ENCODE measurements around the gene PGC.

The PGC gene

DNA sequence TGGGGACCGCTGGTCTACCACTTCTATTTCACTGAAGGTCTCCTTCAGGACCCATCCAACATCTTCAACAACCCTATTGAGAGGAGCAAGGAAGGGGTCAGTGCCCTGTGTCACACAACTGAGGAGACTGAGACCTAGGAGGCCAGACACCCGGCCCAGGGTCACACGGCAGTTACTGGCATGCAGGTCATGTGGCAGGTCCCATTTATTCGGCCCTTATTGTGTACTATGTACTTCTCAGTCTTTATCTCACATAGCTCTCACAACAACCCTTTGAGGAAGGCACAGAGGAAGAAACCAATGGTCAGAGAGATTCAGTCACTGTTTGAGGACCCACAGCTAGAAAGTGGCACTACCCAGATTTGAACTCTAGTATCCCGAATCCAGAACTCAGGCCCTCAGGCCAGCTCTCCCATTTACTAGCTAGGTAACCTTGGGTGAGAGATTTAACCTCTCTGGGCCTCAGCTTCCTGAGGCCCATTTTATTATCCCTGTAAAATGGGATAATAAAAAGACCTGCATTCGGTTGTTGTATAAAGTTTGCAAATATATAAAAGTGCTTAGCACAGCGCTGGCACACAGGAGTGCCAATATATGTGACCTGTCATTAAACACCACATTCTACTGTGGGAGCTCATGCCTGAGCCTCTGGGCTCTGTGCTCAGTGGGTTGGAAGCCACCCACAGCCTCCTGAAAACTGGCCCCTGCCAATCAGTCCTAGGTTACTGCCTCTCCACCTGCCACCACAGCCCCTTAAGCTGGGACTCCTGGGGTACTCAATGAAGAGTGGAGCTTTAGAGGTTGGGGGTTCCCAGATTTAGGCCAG lies 27.5 kb downstream of the PGC start:
- Histone ChIP-seq H4K20me1 (ENCODE audit: insufficient read depth, low read length) (0 out of 2 replicates have a peak, but pooled peaks cover 8% of the 10 kb centered on the region), H2AFZ (ENCODE audit: low read depth, low read length) (no peak overlapping the region), H3K36me3 (ENCODE audit: insufficient read depth, low read length) (no peaks in the 10 kb centered on the region), H3K79me2 (ENCODE audit: insufficient read depth, low read length) (no peaks in the 10 kb centered on the region), H3K9me3 (ENCODE audit: insufficient read depth, low read length, severe bottlenecking) (no peaks in the 10 kb centered on the region), H3K4me1 (ENCODE audit: insufficient read depth, low read length) (no peaks in the 10 kb centered on the region), H3K4me3 (ENCODE audit: low read depth in 1 of 2, low read length in 2 of 2) (no peak overlapping the region), H3K27ac (ENCODE audit: low read length) (no peak overlapping the region), H3K27me3 (ENCODE audit: insufficient read depth, low read length, poor library complexity) (no peaks in the 10 kb centered on the region), H3K9ac (ENCODE audit: low read depth, low read length) (no peak overlapping the region), H3K4me2 (ENCODE audit: insufficient read depth, low read length) (no peak overlapping the region)
- DNase-seq (no peak), ATAC-seq (ENCODE audit: insufficient read depth, low read depth) (no peak)
- TF ChIP-seq EZH2 (IDR thresholded peaks at IDR 0.05; ENCODE audit: borderline replicate concordance, low read depth, low read length, severe bottlenecking) (no peak), CTCF (IDR thresholded peaks at IDR 0.05; ENCODE audit: borderline replicate concordance, extremely low read depth, low read length, poor library complexity, severe bottlenecking) (no peak)

GRCh38 chr6:41718828-41719227 lies 28.4 kb downstream of the PGC start:
- DNase-seq: no peak
- no peaks in the 10 kb centered on the region for H3K36me3 ChIP-seq (ENCODE audit: insufficient read depth, low read length)
- no peak overlapping the region for H3K4me3 ChIP-seq (ENCODE audit: low read depth in 1 of 2, low read length in 2 of 2)
- TF ChIP-seq EZH2 (IDR thresholded peaks at IDR 0.05; ENCODE audit: borderline replicate concordance, low read depth, low read length, severe bottlenecking) (no peak), CTCF (IDR thresholded peaks at IDR 0.05; ENCODE audit: borderline replicate concordance, extremely low read depth, low read length, poor library complexity, severe bottlenecking) (no peak)
- no peaks in the 10 kb centered on the region for H3K4me1 ChIP-seq (ENCODE audit: insufficient read depth, low read length)
- no peak for ATAC-seq (ENCODE audit: insufficient read depth, low read depth)
- H3K9ac ChIP-seq (ENCODE audit: low read depth, low read length): no peak overlapping the region
- H2AFZ ChIP-seq (ENCODE audit: low read depth, low read length): no peak overlapping the region
- H4K20me1 ChIP-seq (ENCODE audit: insufficient read depth, low read length): 0 out of 2 replicates have a peak, but pooled peaks cover 3% of the 10 kb centered on the region
- no peaks in the 10 kb centered on the region for H3K27me3 ChIP-seq (ENCODE audit: insufficient read depth, low read length, poor library complexity)
- no peaks in the 10 kb centered on the region for H3K9me3 ChIP-seq (ENCODE audit: insufficient read depth, low read length, severe bottlenecking)
- H3K4me2 ChIP-seq (ENCODE audit: insufficient read depth, low read length): no peak overlapping the region
- H3K27ac ChIP-seq (ENCODE audit: low read length): no peak overlapping the region
- H3K79me2 ChIP-seq (ENCODE audit: insufficient read depth, low read length): no peaks in the 10 kb centered on the region

- H3K79me2 ChIP-seq (ENCODE audit: insufficient read depth, low read length): no peaks in the 10 kb centered on the region
- H3K9me3 ChIP-seq (ENCODE audit: insufficient read depth, low read length, severe bottlenecking): no peaks in the 10 kb centered on the region
- H2AFZ ChIP-seq (ENCODE audit: low read depth, low read length): no peak overlapping the region
- H4K20me1 ChIP-seq (ENCODE audit: insufficient read depth, low read length): 0 out of 2 replicates have a peak, but pooled peaks cover 3% of the 10 kb centered on the region
- no peaks in the 10 kb centered on the region for H3K4me1 ChIP-seq (ENCODE audit: insufficient read depth, low read length)
- TF ChIP-seq EZH2 (IDR thresholded peaks at IDR 0.05; ENCODE audit: borderline replicate concordance, low read depth, low read length, severe bottlenecking) (no peak), CTCF (IDR thresholded peaks at IDR 0.05; ENCODE audit: borderline replicate concordance, extremely low read depth, low read length, poor library complexity, severe bottlenecking) (no peak)
- H3K27ac ChIP-seq (ENCODE audit: low read length): no peak overlapping the region
- no peaks in the 10 kb centered on the region for H3K27me3 ChIP-seq (ENCODE audit: insufficient read depth, low read length, poor library complexity)
- H3K4me3 ChIP-seq (ENCODE audit: low read depth in 1 of 2, low read length in 2 of 2): no peak overlapping the region
- no peak for ATAC-seq (ENCODE audit: insufficient read depth, low read depth)
- no peak overlapping the region for H3K4me2 ChIP-seq (ENCODE audit: insufficient read depth, low read length)
- H3K36me3 ChIP-seq (ENCODE audit: insufficient read depth, low read length): no peaks in the 10 kb centered on the region
- no peak overlapping the region for H3K9ac ChIP-seq (ENCODE audit: low read depth, low read length)
- DNase-seq: no peak
These were observed 29.8 kb downstream of the PGC start for GRCh38 chr6:41717392-41717736.
